ENCODE data around the gene TTC17. TPM values are rescaled to one million over a fixed set of nuclear protein-coding genes. Genes with fewer than 3 reads are reported as not detected.

The TTC17 gene
- total RNA-seq, 1 donor: 77.4 TPM

DNA sequence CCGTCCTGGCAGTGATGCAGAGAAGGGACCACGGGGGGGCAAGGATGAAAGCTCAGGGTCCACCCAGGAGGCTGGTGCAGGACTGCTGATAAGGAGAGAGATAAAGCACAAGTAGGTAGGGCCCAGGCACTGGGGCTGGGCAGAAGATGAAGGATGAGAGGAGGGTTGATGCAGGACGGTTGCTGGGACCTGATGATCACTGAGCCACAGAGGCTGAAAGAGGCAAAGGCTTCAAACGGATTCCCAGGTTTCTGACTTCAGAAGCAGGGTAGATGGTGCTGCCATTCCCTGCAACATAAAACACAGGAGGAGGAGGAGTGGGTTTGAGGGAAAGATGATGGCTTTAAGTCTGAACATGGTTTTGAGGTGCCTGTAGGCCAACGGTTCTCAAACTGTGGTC, 148.5 kb downstream of the TTC17 start:
- H3K27ac ChIP-seq (ENCODE audit: low read depth, low read length): no peak overlapping the region
- no peak overlapping the region for H2AFZ ChIP-seq (ENCODE audit: low read length)
- H3K4me2 ChIP-seq (ENCODE audit: insufficient read depth, low read length): no peak overlapping the region
- no peak for DNase-seq (ENCODE audit: insufficient read length, low spot score, missing footprints)
- no peaks in the 10 kb centered on the region for H3K27me3 ChIP-seq (ENCODE audit: insufficient read depth, low read length)
- no peaks in the 10 kb centered on the region for H3K36me3 ChIP-seq (ENCODE audit: insufficient read depth, low read length)
- TF ChIP-seq, protein P1, sequence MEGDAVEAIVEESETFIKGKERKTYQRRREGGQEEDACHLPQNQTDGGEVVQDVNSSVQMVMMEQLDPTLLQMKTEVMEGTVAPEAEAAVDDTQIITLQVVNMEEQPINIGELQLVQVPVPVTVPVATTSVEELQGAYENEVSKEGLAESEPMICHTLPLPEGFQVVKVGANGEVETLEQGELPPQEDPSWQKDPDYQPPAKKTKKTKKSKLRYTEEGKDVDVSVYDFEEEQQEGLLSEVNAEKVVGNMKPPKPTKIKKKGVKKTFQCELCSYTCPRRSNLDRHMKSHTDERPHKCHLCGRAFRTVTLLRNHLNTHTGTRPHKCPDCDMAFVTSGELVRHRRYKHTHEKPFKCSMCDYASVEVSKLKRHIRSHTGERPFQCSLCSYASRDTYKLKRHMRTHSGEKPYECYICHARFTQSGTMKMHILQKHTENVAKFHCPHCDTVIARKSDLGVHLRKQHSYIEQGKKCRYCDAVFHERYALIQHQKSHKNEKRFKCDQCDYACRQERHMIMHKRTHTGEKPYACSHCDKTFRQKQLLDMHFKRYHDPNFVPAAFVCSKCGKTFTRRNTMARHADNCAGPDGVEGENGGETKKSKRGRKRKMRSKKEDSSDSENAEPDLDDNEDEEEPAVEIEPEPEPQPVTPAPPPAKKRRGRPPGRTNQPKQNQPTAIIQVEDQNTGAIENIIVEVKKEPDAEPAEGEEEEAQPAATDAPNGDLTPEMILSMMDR (IDR thresholded peaks at IDR 0.05; ENCODE audit: extremely low read depth, low read depth, low read length): no peak
- H3K79me2 ChIP-seq (ENCODE audit: insufficient read depth, low read length): no peaks in the 10 kb centered on the region
- H3K9me3 ChIP-seq (ENCODE audit: low read depth, low read length): no peaks in the 10 kb centered on the region
- no peaks in the 10 kb centered on the region for H4K20me1 ChIP-seq (ENCODE audit: insufficient read depth, low read length)
- H3K4me1 ChIP-seq (ENCODE audit: insufficient read depth, low read length): peaks cover 17% of the 10 kb centered on the region
- no peak overlapping the region for H3K4me3 ChIP-seq (ENCODE audit: insufficient read depth, low read length)

DNA sequence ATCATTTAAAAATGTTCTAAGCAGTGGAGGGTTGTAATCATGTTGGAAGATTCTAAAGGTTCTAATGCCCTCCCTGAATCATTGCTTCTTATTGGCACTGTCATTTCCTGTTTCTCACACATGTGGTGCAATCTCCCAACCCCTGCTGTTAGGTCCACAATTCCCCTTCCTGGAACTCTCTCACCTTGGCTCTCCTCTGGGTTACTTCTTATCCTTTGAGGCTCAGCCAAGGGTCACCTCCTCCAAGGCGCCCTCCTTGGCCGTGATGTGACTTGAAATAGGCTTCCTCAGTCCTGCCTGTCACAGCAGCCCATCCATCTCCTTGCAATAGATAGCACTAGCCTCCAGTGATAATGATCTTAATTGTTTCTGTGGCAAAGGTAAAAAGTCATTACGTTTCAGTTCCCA, 149.8 kb downstream of the TTC17 start:
- no peak overlapping the region for H3K4me3 ChIP-seq (ENCODE audit: insufficient read depth, low read length)
- peak; percentile 89 for DNase-seq (ENCODE audit: insufficient read length, low spot score, missing footprints)
- peaks cover 17% of the 10 kb centered on the region for H3K4me1 ChIP-seq (ENCODE audit: insufficient read depth, low read length)
- H3K79me2 ChIP-seq (ENCODE audit: insufficient read depth, low read length): no peaks in the 10 kb centered on the region
- H3K27me3 ChIP-seq (ENCODE audit: insufficient read depth, low read length): no peaks in the 10 kb centered on the region
- H2AFZ ChIP-seq (ENCODE audit: low read length): peak overlapping the region; percentile 18
- no peaks in the 10 kb centered on the region for H3K9me3 ChIP-seq (ENCODE audit: low read depth, low read length)
- H4K20me1 ChIP-seq (ENCODE audit: insufficient read depth, low read length): no peaks in the 10 kb centered on the region
- peak overlapping the region; percentile 56 for H3K4me2 ChIP-seq (ENCODE audit: insufficient read depth, low read length)
- TF ChIP-seq, protein P1 (IDR thresholded peaks at IDR 0.05; ENCODE audit: extremely low read depth, low read depth, low read length): no peak
- H3K27ac ChIP-seq (ENCODE audit: low read depth, low read length): peak overlapping the region; percentile 50
- no peaks in the 10 kb centered on the region for H3K36me3 ChIP-seq (ENCODE audit: insufficient read depth, low read length)

DNA sequence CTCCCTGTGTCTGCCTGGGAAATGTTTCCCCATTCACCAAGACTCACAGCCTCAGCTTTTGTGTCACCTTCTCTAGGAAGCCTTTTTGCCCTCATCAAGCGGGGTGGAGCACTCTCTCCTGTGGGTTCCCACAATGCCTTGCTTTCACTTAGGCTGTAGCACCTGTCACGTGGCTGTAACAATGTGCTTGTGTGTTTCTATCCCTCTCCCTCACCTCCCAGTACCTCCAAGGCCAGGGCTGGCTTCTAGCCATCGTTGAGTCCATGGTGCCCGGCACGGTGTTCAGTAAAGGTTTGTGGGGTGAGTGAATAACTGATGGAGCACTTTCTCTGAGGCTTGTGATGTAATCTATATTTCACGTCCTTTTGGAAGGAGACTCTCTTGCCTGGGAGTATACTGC, 153.2 kb downstream of the TTC17 start:
- peaks cover 17% of the 10 kb centered on the region for H3K4me1 ChIP-seq (ENCODE audit: insufficient read depth, low read length)
- DNase-seq (ENCODE audit: insufficient read length, low spot score, missing footprints): no peak
- no peak overlapping the region for H3K27ac ChIP-seq (ENCODE audit: low read depth, low read length)
- no peak overlapping the region for H3K4me3 ChIP-seq (ENCODE audit: insufficient read depth, low read length)
- H4K20me1 ChIP-seq (ENCODE audit: insufficient read depth, low read length): no peaks in the 10 kb centered on the region
- H2AFZ ChIP-seq (ENCODE audit: low read length): no peak overlapping the region
- no peaks in the 10 kb centered on the region for H3K36me3 ChIP-seq (ENCODE audit: insufficient read depth, low read length)
- no peaks in the 10 kb centered on the region for H3K9me3 ChIP-seq (ENCODE audit: low read depth, low read length)
- no peaks in the 10 kb centered on the region for H3K79me2 ChIP-seq (ENCODE audit: insufficient read depth, low read length)
- no peaks in the 10 kb centered on the region for H3K27me3 ChIP-seq (ENCODE audit: insufficient read depth, low read length)
- TF ChIP-seq, protein P1 (IDR thresholded peaks at IDR 0.05; ENCODE audit: extremely low read depth, low read depth, low read length): no peak
- H3K4me2 ChIP-seq (ENCODE audit: insufficient read depth, low read length): no peak overlapping the region

DNA sequence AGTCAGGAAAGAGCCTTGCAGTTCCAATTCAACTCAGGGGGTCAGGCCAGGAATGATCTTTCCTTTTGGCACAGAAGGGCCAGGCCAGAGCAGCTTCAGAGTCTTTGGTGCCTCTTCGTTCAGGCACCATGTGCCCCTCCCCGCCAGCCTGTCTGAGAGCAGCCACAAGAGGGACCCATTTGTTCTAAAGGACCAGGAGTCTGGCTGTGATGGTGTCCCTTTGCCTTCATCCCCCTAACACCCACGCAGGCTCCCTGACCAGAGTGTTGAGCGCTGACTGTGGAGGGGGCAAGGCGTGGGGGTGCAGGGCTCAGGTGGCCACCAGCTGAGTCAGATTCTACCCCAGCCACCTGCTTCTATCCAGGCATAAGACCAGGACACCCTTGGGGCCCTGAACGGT, 156.4 kb downstream of the TTC17 start:
- no peak for DNase-seq (ENCODE audit: insufficient read length, low spot score, missing footprints)
- TF ChIP-seq, protein P1 (IDR thresholded peaks at IDR 0.05; ENCODE audit: extremely low read depth, low read depth, low read length): peak; percentile 31
- H3K4me2 ChIP-seq (ENCODE audit: insufficient read depth, low read length): no peak overlapping the region

More for the DNA sequence above, 156.4 kb downstream of the TTC17 start:
- Histone ChIP-seq H3K27ac (ENCODE audit: low read depth, low read length) (no peak overlapping the region), H4K20me1 (ENCODE audit: insufficient read depth, low read length) (no peaks in the 10 kb centered on the region), H3K4me3 (ENCODE audit: insufficient read depth, low read length) (no peak overlapping the region), H3K27me3 (ENCODE audit: insufficient read depth, low read length) (no peaks in the 10 kb centered on the region), H2AFZ (ENCODE audit: low read length) (no peak overlapping the region), H3K4me1 (ENCODE audit: insufficient read depth, low read length) (peaks cover 12% of the 10 kb centered on the region), H3K79me2 (ENCODE audit: insufficient read depth, low read length) (no peaks in the 10 kb centered on the region), H3K9me3 (ENCODE audit: low read depth, low read length) (no peaks in the 10 kb centered on the region), H3K36me3 (ENCODE audit: insufficient read depth, low read length) (no peaks in the 10 kb centered on the region)

Measured in osteoblast (primary cell).